GM23338 (cell line): ENCODE measurements around the gene BRINP2.

ENCODE experiments used
- CREB1 ChIP-seq: fragments of 250-450 bp; sonication (Bioruptor Pico); IDR thresholded peaks from 2 replicates; pipeline ENCODE4 v1.5.0; 2020; ENCODE audit warnings: low read depth, mild to moderate bottlenecking, moderate library complexity
- CTCF ChIP-seq, 2 experiments: fragments of 200-600 bp in 1 of 2; sonication (generic) in 1 of 2; conservative IDR thresholded peaks; 2 replicates each; pipeline versions ENCODE4 v1.5.1 to v1.6.1; 2016 to 2017; ENCODE audit warnings: antibody characterized with exemption in 2 of 2, low read depth in 2 of 2, mild to moderate bottlenecking in 2 of 2, moderate library complexity in 1 of 2
- ETS1 ChIP-seq: IDR thresholded peaks from 2 replicates; pipeline ENCODE4 v1.6.1; 2016; ENCODE audit warnings: antibody characterized with exemption
- NANOG ChIP-seq: IDR thresholded peaks from 2 replicates; pipeline ENCODE4 v1.6.1; 2016; ENCODE audit warnings: antibody characterized with exemption, borderline replicate concordance
- POLR2AphosphoS5 ChIP-seq: IDR thresholded peaks from 2 replicates; pipeline ENCODE4 v1.6.1; 2016; ENCODE audit warnings: antibody characterized with exemption, low read depth
- REST ChIP-seq: IDR thresholded peaks from one replicate; pipeline ENCODE4 v1.6.1; 2018; ENCODE audit warnings: antibody characterized with exemption; ENCODE audit not compliant: unreplicated experiment
- ZNF114 ChIP-seq: fragments of 250-450 bp; sonication (Bioruptor Pico); IDR thresholded peaks from 2 replicates; pipeline ENCODE4 v1.5.0; 2020; ENCODE audit warnings: mild to moderate bottlenecking, moderate library complexity

- no peak for TF ChIP-seq ETS1
- TF ChIP-seq CTCF (conservative IDR thresholded peaks at IDR 0.05; ENCODE audit: low read depth in 2 of 2), result no peak
- TF ChIP-seq NANOG, result no peak
- TF ChIP-seq CREB1, result no peak
- TF ChIP-seq REST, result no peak
- no peak for TF ChIP-seq POLR2AphosphoS5
- TF ChIP-seq ZNF114 (CRISPR knock-in tag), result no peak
Measured at GRCh38 chr1:177228693-177229065, 57.9 kb downstream of the BRINP2 start.
